Lower leg skin (tissue), 3 donors: Measurements from ENCODE around the gene EXOC6B.

Experiments used
- CTCF ChIP-seq, 3 donors: fragments of 450-650 bp; IDR thresholded peaks; one replicate each; pipeline ENCODE4 v1.5.1; 2016; ENCODE audit warnings: antibody characterized with exemption in 3 of 3, mild to moderate bottlenecking in 3 of 3, moderate library complexity in 2 of 3
- POLR2A ChIP-seq, 2 donors: fragments of 450-650 bp; IDR thresholded peaks; one replicate each; pipeline ENCODE4 v1.6.1; 2016 to 2017; ENCODE audit warnings: antibody characterized with exemption in 2 of 2, mild to moderate bottlenecking in 1 of 2, moderate library complexity in 1 of 2

GRCh38 chr2:72731116-72731515, 94.7 kb downstream of the EXOC6B start:
- TF ChIP-seq CTCF (IDR thresholded peaks at IDR 0.05): no peak
- no peak for TF ChIP-seq POLR2A (IDR thresholded peaks at IDR 0.05)
